DMS79 (cell line): ENCODE measurements around the gene WDR17.

Experiments used
- DNase-seq: peaks from one replicate; lab custom pipeline; 2025; lab: John Stamatoyannopoulos, UW

The WDR17 gene

DNA sequence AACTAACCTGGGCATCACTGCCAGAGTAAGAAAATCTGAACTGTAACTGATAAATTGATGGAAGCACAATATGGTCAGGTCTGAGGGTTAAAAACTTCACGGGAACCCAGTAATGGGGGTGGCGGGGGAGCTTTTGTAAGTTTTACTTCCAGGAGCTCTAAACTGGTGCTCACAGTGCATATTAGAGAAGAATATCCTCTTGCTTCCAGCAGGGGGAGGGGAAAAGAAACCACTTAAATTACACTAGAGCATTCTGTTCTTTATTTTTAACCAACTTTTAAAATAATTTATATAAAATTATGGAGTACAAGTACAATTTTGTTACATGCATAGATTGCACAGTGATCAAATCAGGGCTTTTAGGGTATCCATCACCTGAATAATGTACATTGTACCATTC, 33.7 kb downstream of the WDR17 start:
- DNase-seq = no peak

DNA sequence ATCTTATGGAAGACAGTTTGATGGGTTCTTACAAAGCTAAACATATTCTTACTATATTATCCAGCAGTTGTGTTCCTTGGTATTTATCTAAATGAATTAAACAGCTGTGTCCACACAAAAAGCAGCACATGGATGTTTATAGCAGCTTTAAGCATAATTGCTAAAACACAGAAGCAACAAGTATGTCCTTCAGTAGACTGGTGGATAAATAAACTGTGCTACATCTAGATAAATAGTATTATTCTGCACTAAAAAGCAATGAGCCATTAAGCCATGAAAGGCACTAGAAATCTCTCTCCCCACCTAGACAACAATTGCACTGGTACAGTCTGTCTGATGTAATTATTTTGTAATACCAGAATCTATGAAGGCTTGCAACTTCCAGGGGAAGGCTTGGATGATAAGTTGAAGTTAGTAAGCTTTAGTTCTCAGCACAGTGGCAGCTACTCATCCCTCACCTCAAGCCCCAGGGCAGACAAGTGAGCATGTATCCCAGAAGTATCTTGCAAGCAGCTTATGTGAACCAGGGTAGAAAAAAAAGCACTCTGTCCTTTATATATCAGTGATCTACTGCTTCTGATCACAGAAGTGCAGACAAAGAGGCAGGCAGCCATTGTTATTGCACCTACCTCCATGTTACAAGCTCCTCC, 36.9 kb downstream of the WDR17 start:
- DNase-seq = peak; percentile 20

DNA sequence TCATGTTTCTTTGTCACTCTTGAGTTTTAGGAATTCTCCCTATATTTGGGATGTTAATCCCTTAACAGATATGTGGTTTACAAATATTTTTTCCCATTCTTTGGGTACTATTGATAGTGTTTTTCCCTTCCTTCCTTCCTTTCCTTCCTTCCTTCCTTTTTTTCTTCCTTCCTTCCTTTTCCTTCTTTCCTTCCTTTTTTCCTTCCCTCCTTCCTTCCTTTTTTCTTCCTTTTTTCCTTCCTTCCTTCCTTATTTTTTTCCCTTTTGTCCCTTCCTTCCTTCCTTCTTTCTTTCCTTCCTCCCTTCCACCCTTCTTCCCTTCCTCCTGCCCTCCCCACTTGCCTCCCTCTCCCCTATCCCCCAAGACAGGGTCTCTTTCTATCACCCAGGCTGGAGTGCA, 42.1 kb downstream of the WDR17 start:
- DNase-seq = no peak

DNA sequence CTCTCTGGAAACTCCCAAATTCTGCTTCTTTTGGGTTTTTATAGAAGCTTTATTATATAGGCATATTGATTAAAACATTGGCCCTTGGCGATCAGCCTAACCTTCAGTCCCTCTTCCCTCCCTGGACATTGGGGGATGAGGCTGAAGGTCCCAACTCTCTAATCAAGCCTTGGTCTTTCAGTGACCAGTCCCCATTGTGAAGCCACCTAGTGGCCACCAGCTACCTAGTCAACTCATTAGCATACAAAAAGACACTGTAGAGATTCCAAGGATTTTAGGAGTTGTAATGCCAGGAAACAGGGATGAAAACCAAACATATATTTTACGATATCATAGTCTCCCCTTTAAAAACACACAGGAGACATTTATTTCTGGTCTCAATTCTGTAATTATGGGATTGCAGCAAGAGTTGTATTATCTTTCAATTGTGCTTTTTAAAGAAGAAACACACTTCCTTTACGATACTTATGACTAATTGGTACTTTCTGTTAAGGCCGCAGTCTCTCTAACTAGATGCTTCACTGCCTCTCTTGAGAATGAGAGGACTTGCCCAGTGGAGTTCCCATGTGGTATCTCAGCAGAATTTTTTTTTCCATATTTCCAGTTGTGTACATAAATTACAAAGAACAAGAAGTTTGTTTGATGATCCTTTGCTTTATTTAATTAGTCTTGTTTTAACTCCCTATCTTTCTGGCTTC, 58.2 kb downstream of the WDR17 start:
- DNase-seq = no peak

DNA sequence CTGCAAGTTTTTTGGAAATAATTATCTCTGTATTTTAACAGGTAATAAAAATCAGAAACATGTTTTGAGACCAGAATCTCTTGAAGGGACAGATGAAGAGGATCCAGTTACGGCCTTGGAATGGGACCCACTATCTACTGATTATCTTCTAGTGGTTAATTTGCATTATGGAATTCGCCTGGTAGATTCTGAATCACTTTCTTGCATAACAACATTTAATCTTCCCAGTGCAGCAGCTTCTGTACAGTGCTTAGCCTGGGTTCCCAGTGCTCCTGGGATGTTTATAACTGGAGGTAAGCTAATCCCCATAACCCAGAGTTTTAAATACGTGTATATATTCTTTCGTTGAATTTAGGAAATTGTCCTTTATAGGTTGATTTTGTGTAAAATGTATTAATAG, 59.4 kb downstream of the WDR17 start:
- no peak for DNase-seq

DNA sequence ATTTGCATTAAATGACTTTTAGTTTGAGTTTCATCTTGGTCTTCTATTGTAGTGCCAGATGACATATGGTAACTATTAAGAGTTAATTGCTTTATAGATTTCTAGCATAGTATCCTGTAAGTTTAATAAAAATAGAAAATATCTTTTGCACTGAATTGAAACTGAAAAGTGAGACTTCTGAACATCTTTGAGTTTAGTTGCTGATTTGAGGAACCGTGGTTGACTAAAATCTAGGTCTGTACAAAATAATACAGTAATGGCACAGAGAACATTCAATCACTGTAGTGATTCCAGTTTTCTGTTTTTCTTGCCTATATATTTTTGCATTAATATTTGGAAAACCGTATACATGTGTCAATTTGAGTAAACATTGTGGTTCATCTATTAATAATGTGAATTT, 69.0 kb downstream of the WDR17 start:
- no peak for DNase-seq

DNA sequence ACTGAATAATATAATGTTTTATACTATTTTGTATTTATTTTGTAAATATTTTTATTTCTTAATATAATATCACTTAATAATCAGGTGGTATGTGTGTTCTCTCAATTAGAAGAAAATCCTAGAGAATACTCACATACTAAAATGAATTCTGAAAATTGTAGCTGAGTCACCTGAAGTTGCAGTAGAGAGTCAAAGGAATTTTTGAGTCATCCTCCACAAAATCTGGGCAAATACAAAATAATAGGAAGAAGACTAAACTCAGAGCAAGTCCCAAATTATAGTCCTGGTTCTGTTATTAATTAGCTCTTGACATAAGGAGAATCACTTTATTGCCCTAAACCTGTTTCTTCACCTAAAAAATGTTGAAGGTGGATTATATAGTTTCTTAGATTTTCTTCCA, 72.0 kb downstream of the WDR17 start:
- no peak for DNase-seq

DNA sequence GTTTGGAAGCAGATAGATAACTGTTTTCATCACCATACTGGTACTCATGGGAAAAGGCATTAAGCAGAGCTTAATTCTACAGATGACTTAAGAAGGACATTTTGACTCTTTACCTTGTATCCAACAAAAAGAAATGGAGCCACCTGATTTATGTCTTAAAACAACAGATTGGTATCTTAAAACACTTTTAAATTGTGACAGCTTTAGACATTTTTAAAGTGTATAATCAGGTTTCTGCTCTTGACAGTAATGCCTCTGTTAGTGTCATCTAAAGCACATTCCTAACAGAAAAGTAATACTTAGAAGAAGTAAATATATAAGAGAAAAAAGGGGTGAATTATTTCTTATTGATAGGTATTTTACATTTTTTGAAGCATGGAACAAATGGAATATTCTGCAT, 73.9 kb downstream of the WDR17 start:
- DNase-seq = no peak

DNA sequence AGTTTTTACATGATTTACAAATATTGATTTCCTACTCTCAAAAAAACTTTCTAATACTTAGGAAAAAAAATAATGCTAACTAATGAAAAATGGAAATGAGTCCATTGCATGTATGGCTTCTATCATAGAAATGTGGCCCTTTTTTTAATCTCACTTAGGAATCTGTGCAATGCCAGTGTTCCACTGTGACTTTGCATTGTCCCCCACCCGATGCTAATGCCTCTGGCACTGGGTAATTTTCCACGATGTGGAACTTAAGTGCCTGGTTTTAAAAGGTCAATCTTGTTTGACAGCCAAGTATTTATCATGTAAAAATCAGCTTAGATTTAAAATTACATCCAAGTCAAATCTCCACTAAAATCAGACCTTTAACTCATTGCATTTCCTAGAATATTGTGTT, 76.6 kb downstream of the WDR17 start:
- DNase-seq = no peak

DNA sequence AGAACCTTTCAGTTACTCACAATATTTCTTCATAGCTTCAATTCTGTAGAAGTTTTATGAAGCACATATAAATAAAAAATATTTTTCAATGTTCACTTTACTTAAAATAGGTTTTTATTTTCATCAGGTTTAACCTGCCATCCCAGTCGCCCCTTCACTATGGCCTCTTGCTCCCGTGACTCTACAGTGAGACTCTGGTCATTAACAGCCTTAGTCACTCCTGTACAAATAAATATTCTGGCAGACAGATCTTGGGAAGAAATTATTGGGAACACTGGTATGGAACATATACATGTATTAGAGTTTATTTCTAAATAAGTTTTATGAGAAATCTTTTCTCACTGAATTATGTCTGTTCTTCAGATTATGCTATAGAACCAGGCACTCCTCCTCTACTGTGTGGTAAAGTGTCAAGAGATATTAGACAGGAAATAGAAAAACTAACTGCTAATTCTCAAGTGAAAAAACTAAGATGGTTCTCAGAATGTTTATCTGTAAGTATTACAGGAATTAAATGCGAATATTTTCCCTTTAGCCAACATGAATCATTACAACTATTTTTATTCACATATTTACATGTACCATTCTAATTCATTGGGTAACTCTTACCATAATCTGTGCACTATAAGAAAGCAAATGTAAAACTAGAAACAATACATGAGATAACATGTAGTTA, 84.2 kb downstream of the WDR17 start:
- no peak for DNase-seq

DNA sequence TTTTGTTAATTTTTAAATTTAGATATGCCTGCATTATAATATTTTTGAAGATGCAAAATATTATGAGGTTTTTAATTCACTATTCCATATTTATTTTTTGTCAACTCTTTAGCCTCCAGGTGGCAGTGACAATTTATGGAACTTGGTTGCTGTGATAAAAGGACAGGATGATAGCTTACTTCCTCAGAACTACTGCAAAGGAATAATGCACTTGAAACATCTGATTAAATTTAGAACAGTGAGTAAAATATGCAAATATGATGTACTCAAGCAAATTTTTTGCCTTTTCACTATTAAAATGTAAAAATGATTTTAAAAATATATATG, 84.7 kb downstream of the WDR17 start:
- DNase-seq = no peak

DNA sequence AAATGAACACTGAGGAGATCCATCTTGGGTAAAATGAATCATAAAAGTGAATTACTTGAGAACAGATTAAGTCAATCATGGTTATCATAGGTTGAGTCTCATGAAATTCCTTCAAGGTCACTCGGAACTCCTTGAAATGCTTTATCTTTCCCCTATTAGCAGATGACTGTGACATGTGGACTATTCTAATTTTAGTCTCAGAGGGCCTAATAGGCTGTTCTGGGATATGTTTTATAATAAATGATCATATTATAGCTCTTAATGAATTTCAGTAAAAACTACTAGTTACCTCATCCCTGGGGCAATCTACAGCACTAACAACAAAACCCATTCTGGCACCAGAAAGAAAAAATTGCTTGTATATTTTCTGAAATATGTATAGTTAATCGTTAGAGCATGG, 85.1 kb downstream of the WDR17 start:
- DNase-seq = no peak

DNA sequence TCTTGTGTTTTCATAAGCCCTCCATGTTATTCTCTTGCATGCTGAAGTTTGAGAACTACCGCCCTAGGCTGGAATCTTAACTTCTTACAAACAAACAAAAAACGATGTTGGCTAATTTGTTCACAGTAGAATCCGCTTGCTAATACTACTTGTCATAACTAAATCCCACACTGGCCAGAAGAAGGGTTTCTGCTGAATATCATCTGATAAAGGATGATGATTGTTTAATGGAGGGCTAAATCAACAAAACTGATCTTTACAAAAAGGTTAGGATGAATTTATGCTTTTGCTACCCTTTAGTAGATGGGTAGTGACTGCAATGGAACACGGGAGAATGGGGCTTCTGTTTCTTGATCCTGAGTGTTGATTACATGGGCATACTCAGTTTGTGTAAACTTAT, 87.5 kb downstream of the WDR17 start:
- no peak for DNase-seq

DNA sequence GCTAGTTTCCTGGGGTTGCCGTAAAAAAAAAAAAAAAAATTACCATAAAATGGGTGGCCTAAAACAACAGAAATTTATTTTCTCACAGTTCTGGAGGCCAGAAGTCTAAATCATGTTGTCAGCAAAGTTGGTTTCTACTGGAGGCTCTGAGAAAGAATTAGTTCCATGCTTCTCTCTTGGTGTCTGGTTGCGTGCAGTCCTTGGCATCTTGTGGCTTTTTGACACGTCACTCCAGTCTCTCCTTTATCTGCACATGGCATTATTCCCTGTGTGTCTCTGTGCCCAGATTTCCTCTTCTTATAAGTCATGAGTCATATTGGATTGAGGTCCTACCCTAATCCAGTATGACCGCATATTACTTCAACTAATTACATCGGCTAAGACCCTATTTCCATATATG, 91.0 kb downstream of the WDR17 start:
- DNase-seq = no peak

DNA sequence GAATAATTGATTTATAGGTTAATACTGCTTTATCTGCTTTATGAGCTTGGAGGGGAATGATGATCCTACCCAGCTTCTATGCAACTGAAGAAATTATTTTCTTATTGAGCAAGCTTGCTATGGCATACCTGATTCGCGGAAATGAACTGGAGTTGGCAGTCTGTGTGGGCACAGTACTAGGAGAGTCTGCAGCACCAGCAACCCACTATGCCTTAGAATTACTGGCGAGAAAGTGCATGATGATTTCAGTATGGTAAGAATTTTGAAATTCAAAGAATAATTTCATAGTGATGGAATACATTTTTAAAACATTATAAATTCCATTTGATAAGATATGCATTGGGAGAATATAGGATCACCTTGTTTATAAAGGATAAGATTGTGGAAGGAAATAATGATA, 97.4 kb downstream of the WDR17 start:
- no peak for DNase-seq

DNA sequence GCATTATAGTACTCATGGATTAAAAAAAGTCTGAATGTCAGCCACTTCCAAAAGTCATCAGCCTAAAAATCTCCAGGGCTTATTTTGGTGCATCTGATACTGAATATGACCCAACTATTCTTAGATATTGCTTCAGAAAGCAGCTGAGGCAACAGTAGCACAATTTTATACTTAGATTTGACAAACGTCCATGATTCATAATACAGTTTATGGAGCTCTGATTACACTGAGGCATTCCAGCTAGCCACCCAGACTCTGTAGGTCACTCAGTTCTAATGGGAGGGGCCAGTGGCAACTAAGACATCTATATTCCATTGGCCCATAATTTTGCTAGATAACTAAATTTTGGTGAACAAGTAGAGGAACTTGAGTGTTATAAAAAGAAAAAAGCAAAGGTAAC, 119.4 kb downstream of the WDR17 start:
- no peak for DNase-seq

DNA sequence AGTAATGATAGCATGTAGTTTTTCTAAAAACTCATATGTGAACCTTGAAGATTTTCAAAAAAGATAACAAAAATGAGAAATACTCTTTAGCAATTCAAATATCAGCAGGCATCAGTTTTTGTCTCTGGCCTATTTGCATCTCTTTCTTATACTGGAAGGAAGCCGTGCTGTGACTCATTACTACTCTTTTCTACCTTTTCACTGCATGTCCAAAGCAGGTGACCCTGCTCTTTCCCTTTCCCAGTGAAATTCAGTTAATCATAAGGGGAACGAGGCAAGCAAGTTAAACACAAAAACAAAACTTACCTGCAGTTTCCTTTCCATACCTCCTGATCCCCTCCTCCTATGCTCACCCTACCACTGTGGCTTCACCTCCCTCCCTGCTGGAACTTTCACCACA, 120.4 kb downstream of the WDR17 start:
- DNase-seq = no peak

DNA sequence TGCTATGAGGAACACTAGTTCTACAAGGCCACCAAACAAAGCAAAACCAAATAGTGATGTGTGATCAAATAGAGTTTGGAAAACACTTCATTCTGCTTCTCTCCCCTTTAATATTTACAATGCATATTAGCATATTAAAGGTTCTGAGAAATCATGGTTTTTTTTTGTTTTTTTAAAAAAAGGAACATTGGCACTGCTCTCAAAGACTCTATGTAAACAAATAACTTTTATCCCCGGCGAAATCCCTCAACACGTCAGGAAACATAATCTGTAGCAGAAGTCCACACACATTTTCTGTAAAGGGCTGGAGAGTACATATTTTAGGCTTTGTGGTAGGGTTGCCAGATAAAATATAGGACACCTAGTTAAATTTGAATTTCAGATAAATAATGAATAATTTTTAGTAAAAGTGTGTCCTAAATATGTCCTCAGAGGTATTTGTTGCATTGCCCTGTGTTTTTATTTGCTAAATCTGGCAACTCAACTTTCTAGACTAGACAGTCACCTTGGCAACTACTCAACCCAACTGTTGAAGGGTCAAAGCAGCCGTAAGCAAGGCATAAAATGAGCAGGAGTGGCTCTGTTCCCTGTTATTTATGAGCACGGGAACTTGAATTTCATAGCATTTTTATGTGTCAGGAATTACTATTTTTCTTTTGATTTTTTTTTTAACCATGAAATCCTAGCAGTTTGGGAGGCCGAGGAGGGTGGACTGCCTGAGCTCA, 121.2 kb downstream of the WDR17 start:
- no peak for DNase-seq

DNA sequence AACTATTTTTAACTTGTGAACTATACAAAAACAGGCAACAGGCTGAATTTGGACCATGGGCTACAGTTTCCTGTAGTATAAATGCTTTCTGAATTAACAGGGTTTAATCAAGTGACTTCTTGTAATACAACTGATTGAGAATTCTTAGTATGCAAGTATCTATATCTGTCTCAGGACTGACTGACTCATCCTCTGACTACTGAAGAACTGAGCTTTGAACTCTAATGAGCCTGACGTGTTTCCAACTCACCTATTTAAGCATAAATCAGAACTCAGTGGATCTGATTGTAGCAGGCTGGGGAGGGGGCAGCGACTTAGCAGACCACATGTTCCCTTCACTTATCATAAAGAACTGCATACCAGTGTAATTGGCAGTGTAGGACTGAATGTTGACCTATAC, 122.0 kb downstream of the WDR17 start:
- no peak for DNase-seq

DNA sequence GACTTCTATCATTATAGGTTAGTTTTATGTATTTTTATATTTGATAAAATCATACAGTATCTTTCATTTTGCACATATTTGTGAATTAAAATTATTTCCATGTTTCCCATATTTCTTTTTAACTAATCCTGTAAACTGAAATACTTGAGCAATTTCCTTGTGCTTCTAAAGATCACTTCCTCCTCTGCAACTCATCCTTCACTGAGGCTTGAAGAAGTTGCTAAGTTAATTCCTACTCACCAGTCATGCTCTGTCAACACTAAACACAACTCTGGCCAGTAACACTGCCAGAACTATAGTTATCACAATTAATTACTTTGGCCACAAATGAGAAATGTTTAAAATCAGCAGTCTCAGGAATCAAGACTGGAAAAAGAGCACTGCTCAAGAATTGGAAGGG, 123.0 kb downstream of the WDR17 start:
- no peak for DNase-seq

DNA sequence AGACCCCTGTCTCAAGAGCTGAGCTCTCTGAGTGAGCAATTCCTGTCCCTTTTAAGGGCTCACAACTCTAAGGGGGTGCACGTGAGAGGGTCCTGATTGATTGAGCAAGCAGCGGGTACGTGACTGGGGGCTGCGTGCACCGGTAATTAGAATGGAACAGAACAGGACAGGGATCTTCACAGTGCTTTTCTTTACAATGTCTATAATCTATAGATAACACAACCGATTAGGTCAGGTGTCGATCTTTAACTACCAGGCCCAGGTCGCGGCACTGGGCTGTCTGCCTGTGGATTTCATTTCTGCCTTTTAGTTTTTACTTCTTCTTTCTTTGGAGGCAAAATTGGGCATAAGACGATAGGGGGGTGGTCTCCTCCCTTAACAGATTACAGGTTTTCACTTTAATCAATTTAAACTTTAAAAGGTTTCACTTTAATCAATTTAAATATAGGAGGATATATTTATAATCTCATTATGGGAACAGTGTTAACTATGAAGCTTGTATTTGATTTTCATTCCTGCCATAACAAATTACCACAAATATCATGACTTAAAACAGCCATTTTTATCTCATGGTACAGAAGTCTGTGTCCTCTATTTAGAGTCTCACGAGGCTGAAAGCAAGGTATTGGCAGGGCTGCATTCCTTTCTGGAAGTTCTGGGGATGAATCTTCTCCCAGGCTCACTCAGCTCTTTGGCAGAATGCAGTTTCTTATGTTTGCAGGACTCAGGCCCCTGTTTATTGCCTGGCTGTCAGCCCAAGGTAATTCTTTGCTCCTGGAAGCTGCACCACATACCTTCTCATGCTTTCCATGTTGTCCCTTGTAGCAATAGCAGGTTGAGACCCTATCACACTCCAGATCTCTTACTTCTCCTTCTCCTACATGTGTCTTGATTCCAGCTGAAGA, 124.5 kb downstream of the WDR17 start:
- no peak for DNase-seq

DNA sequence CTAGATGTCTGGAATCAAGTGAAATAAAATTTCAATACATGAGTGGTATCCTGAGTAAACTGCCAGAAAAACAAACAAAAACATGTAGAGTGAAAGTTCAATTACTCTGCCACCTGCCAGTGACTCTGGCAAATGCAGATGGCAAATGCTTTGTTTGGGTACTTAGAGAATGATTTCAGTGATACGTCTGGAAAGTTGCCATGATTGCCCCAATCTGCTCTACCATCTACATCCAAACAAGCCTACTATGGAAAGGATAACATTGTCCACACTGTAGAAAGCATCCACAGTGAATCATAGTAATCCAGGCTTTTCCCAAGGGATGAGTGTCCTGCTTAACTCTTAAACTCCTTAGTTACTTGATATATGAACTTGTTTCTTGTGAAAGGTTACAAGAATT, 126.3 kb downstream of the WDR17 start:
- DNase-seq = peak; percentile 0
